ENCODE measurements around the gene WNT9A. TPM values are rescaled to one million over a fixed set of nuclear protein-coding genes. Genes with fewer than 3 reads are reported as not detected.

Gene WNT9A
- total and polyA plus RNA-seq, 2 of the 4 experiments (the other 2 are of a cell fraction): 0.18 to 0.36 TPM

GRCh38 chr1:227918736-227919135 lies 29.0 kb downstream of the WNT9A start:
- no peaks in the 10 kb centered on the region for H3K79me1 ChIP-seq (ENCODE audit: low read depth in 1 of 2, low read length in 2 of 2)
- intact Hi-C loops (cut with micrococcal nuclease) (no loop called here), in situ Hi-C loops (cut with MboI; ENCODE audit: low sequenced_read_pairs) (no loop called here), dilution Hi-C loops (cut with HindIII; ENCODE audit: low sequenced_read_pairs, unreplicated experiment) (no loop called here)
- no CpG with 5 or more reads among the region's 9 CpGs for WGBS, 2 experiments (ENCODE audit: extremely low coverage in 2 of 2, insufficient read length in 1 of 2)
- ChIA-PET POLR2A (ENCODE audit: unreplicated experiment) (no interaction called here), CTCF (no interaction called here)
- no peak overlapping the region for H2BK5ac ChIP-seq (ENCODE audit: low read depth, low read length, poor library complexity, severe bottlenecking)
- H2BK120ac ChIP-seq (ENCODE audit: low read depth, low read length): no peak overlapping the region
- H2AFZ ChIP-seq (replicated peaks; ENCODE audit: low read length, poor library complexity): no peak overlapping the region
- no peak overlapping the region for H3K4me3 ChIP-seq (ENCODE audit: insufficient read depth, low read depth, low read length)
- TF ChIP-seq FOS (IDR thresholded peaks at IDR 0.05; ENCODE audit: low read depth, low read length) (no peak), RAD21 (IDR thresholded peaks at IDR 0.05; ENCODE audit: low read length) (no peak), RCOR1 (IDR thresholded peaks at IDR 0.05; ENCODE audit: insufficient replicate concordance, low read length) (no peak), NFE2L2 (IDR thresholded peaks at IDR 0.05; ENCODE audit: low read depth, low read length) (no peak), MXI1 (IDR thresholded peaks at IDR 0.05; ENCODE audit: borderline replicate concordance, low read depth, low read length) (no peak), ELK1 (IDR thresholded peaks at IDR 0.05; ENCODE audit: borderline replicate concordance, low read depth, low read length) (no peak)
- TF ChIP-seq, protein P1, sequence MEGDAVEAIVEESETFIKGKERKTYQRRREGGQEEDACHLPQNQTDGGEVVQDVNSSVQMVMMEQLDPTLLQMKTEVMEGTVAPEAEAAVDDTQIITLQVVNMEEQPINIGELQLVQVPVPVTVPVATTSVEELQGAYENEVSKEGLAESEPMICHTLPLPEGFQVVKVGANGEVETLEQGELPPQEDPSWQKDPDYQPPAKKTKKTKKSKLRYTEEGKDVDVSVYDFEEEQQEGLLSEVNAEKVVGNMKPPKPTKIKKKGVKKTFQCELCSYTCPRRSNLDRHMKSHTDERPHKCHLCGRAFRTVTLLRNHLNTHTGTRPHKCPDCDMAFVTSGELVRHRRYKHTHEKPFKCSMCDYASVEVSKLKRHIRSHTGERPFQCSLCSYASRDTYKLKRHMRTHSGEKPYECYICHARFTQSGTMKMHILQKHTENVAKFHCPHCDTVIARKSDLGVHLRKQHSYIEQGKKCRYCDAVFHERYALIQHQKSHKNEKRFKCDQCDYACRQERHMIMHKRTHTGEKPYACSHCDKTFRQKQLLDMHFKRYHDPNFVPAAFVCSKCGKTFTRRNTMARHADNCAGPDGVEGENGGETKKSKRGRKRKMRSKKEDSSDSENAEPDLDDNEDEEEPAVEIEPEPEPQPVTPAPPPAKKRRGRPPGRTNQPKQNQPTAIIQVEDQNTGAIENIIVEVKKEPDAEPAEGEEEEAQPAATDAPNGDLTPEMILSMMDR (conservative IDR thresholded peaks at IDR 0.05; ENCODE audit: low read depth, low read length): no peak
- H3K14ac ChIP-seq (replicated peaks; ENCODE audit: low read depth, low read length): no peak overlapping the region
- H3K9ac ChIP-seq (ENCODE audit: low read depth, low read length): no peak overlapping the region
- DNase-seq (no peak), ATAC-seq (ENCODE audit: low read depth) (no peak)
- no peak overlapping the region for H3K4me2 ChIP-seq (ENCODE audit: low read depth, low read length)
- no peak overlapping the region for H3K4ac ChIP-seq (ENCODE audit: low read depth, low read length)
- H3K56ac ChIP-seq (ENCODE audit: extremely low read depth, insufficient read depth, low read length): no peak overlapping the region
- H3K18ac ChIP-seq (ENCODE audit: low read depth, low read length): no peak overlapping the region
- H4K20me1 ChIP-seq (ENCODE audit: insufficient read depth, low read length): no peaks in the 10 kb centered on the region
- no peak overlapping the region for H4K5ac ChIP-seq (ENCODE audit: low read depth, low read length)
- no peaks in the 10 kb centered on the region for H3K36me3 ChIP-seq (ENCODE audit: control insufficient read depth, insufficient read depth, low read length)
- H2AK9ac ChIP-seq (replicated peaks; ENCODE audit: low read depth, low read length, poor library complexity): no peak overlapping the region
- H3K9me3 ChIP-seq (ENCODE audit: control insufficient read depth, insufficient read depth, low read length): no peaks in the 10 kb centered on the region
- H2AK5ac ChIP-seq (ENCODE audit: low read depth, low read length): no peak overlapping the region
- no peaks in the 10 kb centered on the region; the same call in 1 of the 2 replicates for H3K27me3 ChIP-seq (ENCODE audit: control insufficient read depth, insufficient read depth, low read length)
- no peak overlapping the region for H3K27ac ChIP-seq (ENCODE audit: insufficient read depth, low read length)
- H3K9me1 ChIP-seq (ENCODE audit: insufficient read depth, low read length): no peaks in the 10 kb centered on the region
- H2BK20ac ChIP-seq (ENCODE audit: low read depth, low read length): no peak overlapping the region
- no peak overlapping the region for H4K91ac ChIP-seq (ENCODE audit: insufficient read depth, low read depth, low read length)
- H3K4me1 ChIP-seq (ENCODE audit: control insufficient read depth, insufficient read depth, low read length): no peaks in the 10 kb centered on the region
- no peak overlapping the region for H4K8ac ChIP-seq (ENCODE audit: low read depth in 2 of 2, low read length in 2 of 2)
- no TSS peak for BruUV-seq (replicated peaks)
- H3K23ac ChIP-seq (ENCODE audit: low read depth, low read length): no peak overlapping the region
- no peak overlapping the region for H2BK15ac ChIP-seq (ENCODE audit: low read depth, low read length)
